SK-N-SH treated with all-trans-retinoic acid at 6 μM for 48 hours (cell line): ENCODE measurements around the gene PPP1R7.

Experiments
- ATAC-seq: fragments of 200-7000 bp; cut with Tn5 transposase; 3 replicates; pipeline ENCODE4 v1.9.1; 2020; ENCODE audit warnings: mild to moderate bottlenecking, moderate library complexity
- ARNTL ChIP-seq: fragments of 450-650 bp; formaldehyde crosslinking; IDR thresholded peaks from 2 replicates; pipeline ENCODE4 v1.5.0; 2020; ENCODE audit warnings: low read depth, mild to moderate bottlenecking, moderate library complexity, borderline replicate concordance
- BACH2 ChIP-seq: fragments of 250-450 bp; sonication (Bioruptor Pico); IDR thresholded peaks from 2 replicates; pipeline ENCODE4 v1.9.0; 2021; ENCODE audit warnings: mild to moderate bottlenecking, borderline replicate concordance
- CSDC2 ChIP-seq: fragments of 250-450 bp; sonication (Bioruptor Pico); IDR thresholded peaks from 2 replicates; pipeline ENCODE4 v1.5.0; 2020; ENCODE audit warnings: mild to moderate bottlenecking, moderate library complexity
- ESRRG ChIP-seq: fragments of 250-450 bp; sonication (Bioruptor Pico); IDR thresholded peaks from 2 replicates; pipeline ENCODE4 v1.6.1; 2021; ENCODE audit warnings: mild to moderate bottlenecking
- GLIS3 ChIP-seq: fragments of 250-450 bp; sonication (Bioruptor Pico); IDR thresholded peaks from 2 replicates; pipeline ENCODE4 v1.5.0; 2020; ENCODE audit warnings: mild to moderate bottlenecking, moderate library complexity
- ISL1 ChIP-seq: fragments of 250-450 bp; sonication (Bioruptor Pico); IDR thresholded peaks from 2 replicates; pipeline ENCODE4 v2.1.2; 2022; ENCODE audit warnings: mild to moderate bottlenecking, moderate library complexity
- PPARA ChIP-seq: fragments of 250-450 bp; sonication (Bioruptor Pico); IDR thresholded peaks from 2 replicates; pipeline ENCODE4 v1.5.0; 2020; ENCODE audit warnings: mild to moderate bottlenecking, borderline replicate concordance
- SNAI2 ChIP-seq: fragments of 250-450 bp; sonication (Bioruptor Pico); IDR thresholded peaks from 2 replicates; pipeline ENCODE4 v1.5.0; 2020; ENCODE audit warnings: mild to moderate bottlenecking, moderate library complexity
- ZC3H10 ChIP-seq: fragments of 250-450 bp; sonication (Bioruptor Pico); IDR thresholded peaks from 2 replicates; pipeline ENCODE4 v1.5.1; 2021; ENCODE audit warnings: mild to moderate bottlenecking, moderate library complexity
- ZFP30 ChIP-seq: fragments of 450-650 bp; formaldehyde crosslinking; IDR thresholded peaks from 2 replicates; pipeline ENCODE4 v1.5.0; 2022; ENCODE audit warnings: mild to moderate bottlenecking, moderate library complexity
- ZNF565 ChIP-seq: fragments of 450-650 bp; formaldehyde crosslinking; conservative IDR thresholded peaks from 2 replicates; pipeline ENCODE4 v1.5.0; 2020; ENCODE audit warnings: low read depth, mild to moderate bottlenecking, moderate library complexity
- ZNF8 ChIP-seq: fragments of 450-650 bp; formaldehyde crosslinking; IDR thresholded peaks from 2 replicates; pipeline ENCODE4 v1.5.0; 2020; ENCODE audit warnings: mild to moderate bottlenecking, moderate library complexity
- TF ChIP-seq, protein P1 (sequence below): fragments of 250-450 bp; sonication (Bioruptor Pico); IDR thresholded peaks from 2 replicates; pipeline ENCODE4 v1.5.1; 2020; ENCODE audit warnings: low read depth, mild to moderate bottlenecking, moderate library complexity
- TF ChIP-seq, protein P2 (sequence below): fragments of 250-450 bp; sonication (Bioruptor Pico); IDR thresholded peaks from 2 replicates; pipeline ENCODE4 v1.5.1; 2021; ENCODE audit warnings: mild to moderate bottlenecking, moderate library complexity
- TF ChIP-seq, protein P3 (sequence below): fragments of 250-450 bp; sonication (Bioruptor Pico); IDR thresholded peaks from 2 replicates; pipeline ENCODE4 v1.8.0; 2020; ENCODE audit warnings: mild to moderate bottlenecking, moderate library complexity, borderline replicate concordance
- TF ChIP-seq, protein P4 (sequence below): fragments of 250-450 bp; sonication (Bioruptor Pico); IDR thresholded peaks from 2 replicates; pipeline ENCODE4 v1.5.0; 2020; ENCODE audit warnings: mild to moderate bottlenecking, moderate library complexity

PPP1R7 gene

DNA sequence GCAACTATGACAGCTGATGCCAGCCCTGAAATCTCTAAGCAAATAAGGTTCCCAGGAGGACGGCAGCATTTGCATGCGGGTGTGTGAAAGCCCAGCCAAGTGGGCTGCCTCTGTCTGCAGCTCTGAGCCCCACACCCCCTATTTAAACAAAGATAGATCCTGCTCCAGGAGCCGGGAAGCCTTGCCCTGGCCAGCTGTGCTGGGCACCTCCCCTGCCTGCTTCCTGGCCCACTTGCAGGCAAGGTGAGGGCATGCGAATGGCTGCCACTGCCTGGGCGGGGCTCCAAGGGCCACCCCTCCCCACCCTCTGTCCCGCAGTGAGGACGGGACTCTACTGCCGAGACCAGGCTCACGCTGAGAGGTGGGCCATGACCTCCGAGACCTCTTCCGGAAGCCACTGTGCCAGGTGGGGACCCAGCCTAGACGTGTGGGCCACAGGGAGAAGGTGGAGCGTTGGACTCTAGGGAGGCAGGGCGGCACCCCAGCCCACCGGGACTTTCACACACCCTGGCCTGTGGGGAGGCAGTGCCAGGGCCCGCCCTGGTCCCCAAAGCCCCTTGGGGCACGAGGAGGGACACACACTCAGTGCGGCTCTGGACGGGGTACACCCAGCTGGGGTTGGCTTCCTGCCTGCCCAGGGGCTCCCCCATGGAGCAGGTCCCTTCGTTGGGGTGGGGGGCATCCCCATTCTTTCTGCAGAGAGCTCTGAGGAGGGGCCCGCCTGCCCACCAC, 38.3 kb downstream of the PPP1R7 start, which contains the start of gene ANO7:
ANO7 (plus strand) TSS at position 317 of the 732 bp plus-strand sequence. CDS start 1,387 bp downstream, outside the sequence.
- TF ChIP-seq GLIS3 (CRISPR knock-in tag) = no peak
- ATAC-seq = no peak; the same call in 2 of the 3 replicates

DNA sequence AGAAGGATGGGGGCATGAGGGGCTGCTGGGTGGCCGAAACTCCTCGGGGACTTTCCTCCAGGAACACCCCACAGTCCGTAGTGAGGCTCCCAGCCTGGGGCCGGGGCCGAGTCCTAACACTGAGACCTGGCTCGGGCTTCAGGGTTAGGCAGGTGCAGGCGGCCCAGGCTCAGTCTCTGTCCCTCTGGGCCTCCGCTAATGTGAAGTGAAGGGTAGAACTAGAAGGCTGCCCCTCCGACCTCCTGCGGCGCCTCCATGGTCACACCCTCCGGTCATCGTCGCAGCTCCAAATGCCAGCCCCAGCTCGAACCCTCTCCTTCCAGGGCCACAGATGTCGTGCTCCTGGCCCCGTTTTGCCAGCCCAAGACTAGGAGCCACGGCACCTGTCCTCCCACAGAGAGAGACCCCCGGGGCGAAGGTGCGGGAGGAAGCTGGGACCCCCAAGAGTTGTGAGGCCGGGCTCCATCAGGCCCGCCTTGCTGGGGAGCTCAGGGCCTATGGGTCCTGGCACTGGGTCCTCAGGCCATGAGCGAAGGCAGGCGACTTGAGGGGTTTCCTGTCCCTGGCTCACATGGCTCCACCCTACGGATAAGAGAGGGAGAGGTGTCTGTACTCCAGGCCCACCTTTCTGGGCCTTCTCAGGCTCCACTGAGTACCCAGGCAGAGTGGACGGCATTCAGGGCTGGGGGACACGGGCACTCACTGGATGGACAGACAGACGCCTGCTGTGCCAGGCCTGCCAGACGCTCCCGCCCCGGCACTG, 39.0 kb downstream of the PPP1R7 start:
- ATAC-seq = no peak
- TF ChIP-seq, protein P1, sequence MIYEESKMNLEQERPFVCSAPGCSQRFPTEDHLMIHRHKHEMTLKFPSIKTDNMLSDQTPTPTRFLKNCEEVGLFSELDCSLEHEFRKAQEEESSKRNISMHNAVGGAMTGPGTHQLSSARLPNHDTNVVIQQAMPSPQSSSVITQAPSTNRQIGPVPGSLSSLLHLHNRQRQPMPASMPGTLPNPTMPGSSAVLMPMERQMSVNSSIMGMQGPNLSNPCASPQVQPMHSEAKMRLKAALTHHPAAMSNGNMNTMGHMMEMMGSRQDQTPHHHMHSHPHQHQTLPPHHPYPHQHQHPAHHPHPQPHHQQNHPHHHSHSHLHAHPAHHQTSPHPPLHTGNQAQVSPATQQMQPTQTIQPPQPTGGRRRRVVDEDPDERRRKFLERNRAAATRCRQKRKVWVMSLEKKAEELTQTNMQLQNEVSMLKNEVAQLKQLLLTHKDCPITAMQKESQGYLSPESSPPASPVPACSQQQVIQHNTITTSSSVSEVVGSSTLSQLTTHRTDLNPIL = no peak
- TF ChIP-seq ISL1 (CRISPR knock-in tag) (no peak), ZNF565 (CRISPR knock-in tag) (no peak), BACH2 (CRISPR knock-in tag) (no peak)
- TF ChIP-seq, protein P2, sequence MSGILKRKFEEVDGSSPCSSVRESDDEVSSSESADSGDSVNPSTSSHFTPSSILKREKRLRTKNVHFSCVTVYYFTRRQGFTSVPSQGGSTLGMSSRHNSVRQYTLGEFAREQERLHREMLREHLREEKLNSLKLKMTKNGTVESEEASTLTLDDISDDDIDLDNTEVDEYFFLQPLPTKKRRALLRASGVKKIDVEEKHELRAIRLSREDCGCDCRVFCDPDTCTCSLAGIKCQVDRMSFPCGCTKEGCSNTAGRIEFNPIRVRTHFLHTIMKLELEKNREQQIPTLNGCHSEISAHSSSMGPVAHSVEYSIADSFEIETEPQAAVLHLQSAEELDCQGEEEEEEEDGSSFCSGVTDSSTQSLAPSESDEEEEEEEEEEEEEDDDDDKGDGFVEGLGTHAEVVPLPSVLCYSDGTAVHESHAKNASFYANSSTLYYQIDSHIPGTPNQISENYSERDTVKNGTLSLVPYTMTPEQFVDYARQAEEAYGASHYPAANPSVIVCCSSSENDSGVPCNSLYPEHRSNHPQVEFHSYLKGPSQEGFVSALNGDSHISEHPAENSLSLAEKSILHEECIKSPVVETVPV = no peak

DNA sequence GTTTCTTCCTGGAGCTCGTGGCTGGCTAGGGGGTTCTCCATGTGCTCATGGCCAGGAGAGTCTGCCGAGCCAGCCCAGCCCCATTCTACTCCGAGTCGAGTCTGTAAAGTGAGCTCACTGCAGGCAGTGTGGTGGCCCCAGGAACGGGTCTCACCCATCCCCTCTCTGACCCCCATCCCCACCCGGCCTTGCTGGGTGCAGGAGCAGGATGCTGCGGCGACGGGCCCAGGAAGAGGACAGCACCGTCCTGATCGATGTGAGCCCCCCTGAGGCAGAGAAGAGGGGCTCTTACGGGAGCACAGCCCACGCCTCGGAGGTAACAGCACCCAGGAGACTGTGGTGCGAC, 39.6 kb downstream of the PPP1R7 start:
- peak; percentile 10; the same call in 1 of the 3 replicates for ATAC-seq
- no peak for TF ChIP-seq CSDC2
- TF ChIP-seq ZC3H10 (CRISPR knock-in tag) = no peak
- TF ChIP-seq ZNF565 (CRISPR knock-in tag) = no peak
- no peak for TF ChIP-seq GLIS3 (CRISPR knock-in tag)
- TF ChIP-seq, protein P3, sequence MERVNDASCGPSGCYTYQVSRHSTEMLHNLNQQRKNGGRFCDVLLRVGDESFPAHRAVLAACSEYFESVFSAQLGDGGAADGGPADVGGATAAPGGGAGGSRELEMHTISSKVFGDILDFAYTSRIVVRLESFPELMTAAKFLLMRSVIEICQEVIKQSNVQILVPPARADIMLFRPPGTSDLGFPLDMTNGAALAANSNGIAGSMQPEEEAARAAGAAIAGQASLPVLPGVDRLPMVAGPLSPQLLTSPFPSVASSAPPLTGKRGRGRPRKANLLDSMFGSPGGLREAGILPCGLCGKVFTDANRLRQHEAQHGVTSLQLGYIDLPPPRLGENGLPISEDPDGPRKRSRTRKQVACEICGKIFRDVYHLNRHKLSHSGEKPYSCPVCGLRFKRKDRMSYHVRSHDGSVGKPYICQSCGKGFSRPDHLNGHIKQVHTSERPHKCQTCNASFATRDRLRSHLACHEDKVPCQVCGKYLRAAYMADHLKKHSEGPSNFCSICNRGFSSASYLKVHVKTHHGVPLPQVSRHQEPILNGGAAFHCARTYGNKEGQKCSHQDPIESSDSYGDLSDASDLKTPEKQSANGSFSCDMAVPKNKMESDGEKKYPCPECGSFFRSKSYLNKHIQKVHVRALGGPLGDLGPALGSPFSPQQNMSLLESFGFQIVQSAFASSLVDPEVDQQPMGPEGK = no peak
- TF ChIP-seq ESRRG = no peak
- TF ChIP-seq, protein P1 = no peak
- TF ChIP-seq, protein P4, sequence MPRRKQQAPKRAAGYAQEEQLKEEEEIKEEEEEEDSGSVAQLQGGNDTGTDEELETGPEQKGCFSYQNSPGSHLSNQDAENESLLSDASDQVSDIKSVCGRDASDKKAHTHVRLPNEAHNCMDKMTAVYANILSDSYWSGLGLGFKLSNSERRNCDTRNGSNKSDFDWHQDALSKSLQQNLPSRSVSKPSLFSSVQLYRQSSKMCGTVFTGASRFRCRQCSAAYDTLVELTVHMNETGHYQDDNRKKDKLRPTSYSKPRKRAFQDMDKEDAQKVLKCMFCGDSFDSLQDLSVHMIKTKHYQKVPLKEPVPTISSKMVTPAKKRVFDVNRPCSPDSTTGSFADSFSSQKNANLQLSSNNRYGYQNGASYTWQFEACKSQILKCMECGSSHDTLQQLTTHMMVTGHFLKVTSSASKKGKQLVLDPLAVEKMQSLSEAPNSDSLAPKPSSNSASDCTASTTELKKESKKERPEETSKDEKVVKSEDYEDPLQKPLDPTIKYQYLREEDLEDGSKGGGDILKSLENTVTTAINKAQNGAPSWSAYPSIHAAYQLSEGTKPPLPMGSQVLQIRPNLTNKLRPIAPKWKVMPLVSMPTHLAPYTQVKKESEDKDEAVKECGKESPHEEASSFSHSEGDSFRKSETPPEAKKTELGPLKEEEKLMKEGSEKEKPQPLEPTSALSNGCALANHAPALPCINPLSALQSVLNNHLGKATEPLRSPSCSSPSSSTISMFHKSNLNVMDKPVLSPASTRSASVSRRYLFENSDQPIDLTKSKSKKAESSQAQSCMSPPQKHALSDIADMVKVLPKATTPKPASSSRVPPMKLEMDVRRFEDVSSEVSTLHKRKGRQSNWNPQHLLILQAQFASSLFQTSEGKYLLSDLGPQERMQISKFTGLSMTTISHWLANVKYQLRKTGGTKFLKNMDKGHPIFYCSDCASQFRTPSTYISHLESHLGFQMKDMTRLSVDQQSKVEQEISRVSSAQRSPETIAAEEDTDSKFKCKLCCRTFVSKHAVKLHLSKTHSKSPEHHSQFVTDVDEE = no peak
- TF ChIP-seq ZNF8 (CRISPR knock-in tag) = no peak
- TF ChIP-seq ZFP30 (CRISPR knock-in tag) = no peak
- TF ChIP-seq ISL1 (CRISPR knock-in tag) = no peak
- TF ChIP-seq PPARA (CRISPR knock-in tag) = no peak
- TF ChIP-seq SNAI2 (CRISPR knock-in tag) = no peak
- TF ChIP-seq ARNTL = no peak
- TF ChIP-seq, protein P2 = no peak
- TF ChIP-seq, all 23 proteins: peak for 0
